ENCODE data around the gene CHST11.

The CHST11 gene

DNA sequence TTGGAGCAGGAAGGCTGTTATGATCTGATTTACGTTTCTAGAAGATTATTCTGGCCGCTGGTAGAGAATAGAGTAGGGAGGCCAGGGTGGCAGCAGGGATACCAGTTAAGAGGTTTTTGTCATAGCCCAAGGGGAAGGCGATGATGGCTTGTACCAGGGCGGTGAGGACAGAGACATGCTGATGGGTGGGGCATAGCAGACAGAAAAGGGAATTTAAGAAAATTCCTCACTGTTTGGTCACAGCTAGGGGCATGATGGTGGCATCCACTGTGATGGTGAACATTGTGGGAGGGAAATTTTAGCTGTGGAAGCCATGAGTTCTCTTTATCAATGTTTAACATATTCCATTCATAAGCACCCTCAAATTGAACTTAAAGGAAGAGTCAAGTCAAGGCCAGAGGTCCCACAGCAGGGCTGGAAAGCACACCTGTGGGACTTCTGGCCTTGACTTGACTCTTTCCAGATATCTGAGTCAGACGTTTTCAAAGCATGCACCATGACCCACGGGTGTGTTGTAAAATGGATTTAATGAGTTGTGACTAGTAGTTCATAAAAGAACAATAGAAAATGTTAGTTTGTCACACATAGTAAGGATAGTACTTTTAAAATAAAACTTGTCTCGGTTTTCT lies 134.6 kb downstream of the CHST11 start:
- no peak for DNase-seq

DNA sequence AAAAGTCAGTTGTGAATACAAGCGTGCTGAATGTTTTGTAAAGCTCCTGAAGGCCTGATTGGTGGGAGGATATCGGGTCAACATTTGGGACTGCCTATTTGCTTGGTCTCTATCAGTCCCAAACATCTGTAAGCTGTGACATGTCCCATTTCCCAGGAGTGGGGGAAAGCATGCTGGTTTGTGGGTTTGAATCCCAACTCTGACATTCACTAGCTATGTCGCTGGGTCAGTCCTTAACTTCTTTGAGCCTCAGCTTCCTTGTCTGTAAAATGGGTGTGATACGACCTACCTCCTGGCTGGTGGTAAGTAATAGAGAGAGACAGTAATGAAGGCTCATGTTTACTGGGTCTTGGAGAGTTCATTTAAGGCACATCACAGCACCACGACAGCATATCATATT lies 136.7 kb downstream of the CHST11 start:
- DNase-seq: no peak

DNA sequence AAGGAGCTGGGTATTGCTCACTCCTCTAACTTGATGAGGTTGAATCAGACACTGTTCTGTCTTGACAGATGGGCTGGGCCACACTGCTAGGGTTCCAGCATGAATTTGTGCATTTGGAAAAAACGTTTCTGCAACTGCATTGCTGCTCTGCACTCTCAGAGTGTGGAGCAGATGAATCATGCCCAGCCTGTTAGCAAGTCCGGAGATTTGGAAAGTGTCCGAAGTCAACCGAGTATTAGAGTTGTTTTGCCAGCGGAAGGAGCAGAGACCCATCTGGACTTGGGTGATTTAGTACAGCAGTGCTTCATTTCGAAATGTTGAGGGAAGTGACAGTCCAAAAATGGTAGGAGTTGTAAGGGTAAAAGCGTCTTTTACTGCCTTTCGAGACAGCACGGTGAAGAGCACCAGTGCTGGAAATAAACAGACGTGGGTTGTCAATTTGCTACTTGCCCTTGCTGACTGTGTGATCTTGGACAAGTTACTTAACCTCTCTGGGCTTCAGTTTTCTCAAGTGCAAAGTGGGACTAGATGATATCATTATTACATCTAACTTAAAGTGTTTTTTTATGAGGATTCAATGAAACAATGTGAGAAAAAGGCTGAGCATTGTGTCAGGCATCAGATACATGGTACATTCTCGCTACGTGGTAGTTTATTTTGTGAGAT lies 139.5 kb downstream of the CHST11 start:
- DNase-seq: no peak

DNA sequence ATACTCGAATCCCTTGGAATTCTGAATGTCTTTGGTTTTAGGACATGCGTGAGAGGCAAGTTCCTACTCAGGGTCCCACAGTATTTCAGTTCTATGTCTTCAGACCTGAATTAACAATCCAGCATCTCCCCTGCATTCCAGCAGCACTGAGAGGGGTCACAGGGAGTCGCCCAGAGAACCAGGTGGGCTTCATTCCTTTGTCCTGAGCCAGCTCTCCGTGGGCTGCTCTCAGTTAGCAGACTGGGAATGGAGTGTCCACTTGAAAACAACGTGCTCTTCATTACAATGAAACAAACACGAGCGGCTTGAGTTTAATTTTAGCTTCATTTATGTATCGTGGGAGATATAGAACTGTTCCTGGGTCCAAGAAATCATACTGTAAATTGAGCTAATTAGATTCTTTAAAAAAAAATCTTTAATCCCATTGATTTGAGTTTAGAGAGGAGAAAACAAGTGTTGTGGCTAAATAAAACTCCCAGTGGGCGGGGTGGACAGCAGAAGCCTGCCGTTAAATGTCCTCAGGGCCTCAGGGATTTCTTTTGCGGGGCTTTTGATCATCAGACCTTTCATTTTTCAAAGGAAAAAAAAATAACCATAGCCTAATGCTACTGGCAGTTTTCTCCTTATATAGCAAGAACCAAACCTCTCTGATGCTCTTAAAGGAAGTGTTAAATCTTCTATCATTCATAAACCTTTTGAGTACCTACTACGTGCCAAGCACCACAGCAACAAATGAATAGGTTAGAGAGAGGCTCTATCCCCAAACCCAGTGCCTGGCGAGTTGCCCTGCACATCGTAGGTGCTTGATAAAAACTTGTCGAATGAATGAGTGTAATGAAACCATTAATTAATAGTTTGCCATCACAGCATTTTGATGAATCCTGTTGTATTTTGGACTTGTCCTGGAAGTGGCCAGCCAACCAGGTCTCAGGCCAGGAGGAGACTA lies 140.4 kb downstream of the CHST11 start:
- DNase-seq: no peak

DNA sequence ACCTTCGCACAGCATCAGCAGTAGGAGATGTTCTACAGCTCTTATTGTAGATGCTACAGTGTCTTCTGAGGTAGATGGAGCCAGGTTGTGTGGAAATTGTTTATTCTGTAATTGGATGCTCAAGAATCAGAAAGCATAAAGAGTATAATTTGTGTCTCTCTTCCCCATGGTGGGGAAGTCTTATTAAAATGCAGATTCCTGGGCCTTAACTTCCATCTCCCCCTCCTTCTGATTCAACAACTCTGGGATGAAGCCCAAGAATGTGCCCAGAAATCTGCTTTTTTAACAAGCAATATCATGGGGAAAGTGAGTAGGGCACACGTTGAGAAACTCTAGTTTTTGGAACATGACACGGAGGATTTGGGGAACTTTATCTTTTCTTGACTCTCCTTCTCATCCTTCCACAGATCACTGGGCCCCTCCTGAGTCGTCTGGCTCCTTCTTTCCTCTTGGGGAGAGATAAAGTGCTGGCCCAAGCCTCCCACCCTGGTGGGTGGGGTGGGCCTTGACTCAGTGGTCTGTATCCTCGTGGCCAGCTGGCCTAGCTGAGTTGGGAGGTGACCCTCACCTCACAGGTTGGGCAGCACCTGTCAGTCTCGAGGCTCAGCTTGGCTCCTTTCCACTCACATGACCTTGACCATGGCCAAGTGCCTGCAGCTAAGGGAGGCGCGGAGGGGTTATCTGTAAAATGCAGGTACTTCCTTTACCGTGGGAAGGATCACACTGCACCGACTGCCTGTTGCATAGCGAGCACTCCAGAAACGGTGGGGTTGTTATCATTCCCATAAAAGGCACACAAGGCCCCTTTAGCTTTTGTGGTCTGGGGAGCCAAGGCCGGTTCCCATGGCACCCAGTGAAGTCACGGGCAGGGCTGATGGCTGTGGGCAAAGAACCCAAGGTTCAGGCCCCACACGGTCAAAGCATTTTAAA lies 141.9 kb downstream of the CHST11 start:
- no peak for DNase-seq

DNA sequence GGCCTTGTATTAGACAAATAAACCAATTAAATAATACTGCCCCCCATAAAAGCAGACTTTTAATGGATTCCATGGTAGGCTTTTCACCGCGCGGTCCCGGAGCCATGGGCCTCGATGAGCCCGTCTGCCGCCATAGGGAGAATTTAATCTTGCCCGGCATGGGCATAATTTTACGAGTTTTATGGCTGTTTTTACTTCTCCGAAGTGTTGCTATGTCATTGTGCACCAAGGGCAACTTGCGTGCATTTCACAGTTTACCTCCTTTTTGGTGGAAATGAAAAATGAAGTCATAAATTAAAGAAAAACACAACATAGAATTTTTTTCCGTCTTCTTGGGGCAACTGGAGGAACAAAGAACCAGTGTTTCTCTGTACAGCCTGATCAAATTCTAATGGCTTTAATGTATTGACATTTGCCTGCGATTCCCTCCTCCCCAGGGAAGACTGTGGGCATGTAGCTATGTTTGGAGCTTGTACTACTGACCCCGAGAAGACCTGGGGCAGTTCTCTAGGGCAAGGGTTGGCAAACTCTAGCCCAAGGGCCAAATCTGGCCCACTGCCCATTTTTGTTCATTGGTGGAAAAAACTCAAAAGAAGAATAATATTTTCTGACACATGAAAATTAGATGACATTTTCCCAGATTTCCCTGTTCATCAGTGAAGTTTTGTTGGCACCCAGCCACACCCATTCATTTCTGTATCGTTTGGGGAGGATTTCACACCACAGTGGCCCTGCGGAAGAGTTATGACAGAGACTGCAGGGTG lies 142.7 kb downstream of the CHST11 start:
- no peak for DNase-seq

DNA sequence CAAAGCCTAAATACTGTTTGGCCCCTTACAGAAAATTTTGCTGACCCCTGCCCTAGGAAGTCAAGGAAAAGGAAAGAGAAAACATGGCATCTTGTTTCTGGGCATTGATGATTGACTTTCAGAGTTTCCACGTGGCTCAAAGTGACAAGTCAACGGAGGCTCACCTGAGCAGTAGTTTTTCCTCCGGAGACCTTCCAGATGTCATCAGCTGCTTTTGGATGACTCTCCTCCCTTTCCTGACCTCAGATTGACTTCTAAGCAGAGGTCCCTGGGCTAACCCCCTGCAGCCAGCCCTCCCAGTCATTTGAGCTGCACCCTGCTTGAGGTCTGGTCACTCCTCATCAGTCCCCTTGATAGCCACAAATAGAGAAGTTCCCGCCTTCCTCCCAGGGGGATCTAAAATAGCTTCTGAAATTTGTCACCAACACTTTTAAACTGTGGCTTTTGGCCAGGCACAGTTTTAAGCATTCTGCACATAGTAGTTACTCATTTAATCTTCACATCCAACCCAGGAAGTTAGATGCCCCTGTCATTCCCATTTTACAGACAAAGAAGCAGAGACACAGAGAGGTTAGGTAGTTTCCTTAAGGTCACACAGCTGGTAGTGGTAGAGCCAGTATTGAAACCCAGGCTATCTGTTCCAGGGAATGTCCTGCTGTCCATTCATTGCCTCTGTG lies 143.4 kb downstream of the CHST11 start:
- no peak for DNase-seq

DNA sequence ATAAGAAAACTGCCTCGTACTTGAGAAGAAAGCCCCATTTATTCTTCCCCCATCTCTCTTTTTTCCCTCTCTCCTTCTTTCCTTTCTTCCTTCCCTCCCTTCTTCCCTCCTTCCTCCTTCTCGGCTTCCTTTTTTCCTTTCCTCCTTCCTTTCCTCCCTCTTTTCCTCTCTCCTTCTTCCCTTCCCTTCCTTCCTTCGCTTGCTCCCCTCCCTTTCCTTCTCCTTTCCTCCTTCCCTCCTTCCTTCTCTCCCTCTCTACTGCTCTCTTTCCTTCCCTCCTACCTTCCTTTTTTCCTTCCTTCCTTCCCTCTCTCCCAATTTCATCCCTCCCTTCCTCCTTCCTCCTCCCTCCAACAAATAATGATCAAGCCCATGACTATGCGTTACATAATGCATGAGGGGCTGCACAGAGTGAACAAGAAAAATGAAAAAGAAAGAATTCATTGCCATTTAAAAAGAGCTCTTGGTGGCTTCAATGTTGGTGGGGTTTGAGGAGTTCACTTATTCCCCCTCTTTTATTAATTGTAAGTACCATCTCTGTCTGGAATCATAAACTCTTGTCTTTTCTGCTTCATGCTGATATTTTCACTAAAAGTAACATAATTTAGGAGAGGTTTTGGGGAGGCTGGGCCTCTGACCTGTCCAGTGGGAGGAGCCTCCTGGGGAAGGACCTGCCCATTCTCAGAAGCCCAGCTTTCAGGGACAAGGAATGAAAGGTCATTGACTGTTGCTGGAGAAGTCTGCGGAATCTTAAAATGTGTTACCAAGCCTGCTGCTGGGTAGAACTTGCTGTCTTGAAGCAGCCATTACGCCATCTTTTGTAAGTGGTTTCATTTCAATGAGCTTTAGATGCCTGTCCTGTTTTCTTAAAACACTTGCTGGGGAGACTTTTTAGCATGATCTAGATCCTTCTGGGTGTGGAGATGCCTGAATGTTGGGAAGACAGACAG lies 144.3 kb downstream of the CHST11 start:
- DNase-seq: no peak

DNA sequence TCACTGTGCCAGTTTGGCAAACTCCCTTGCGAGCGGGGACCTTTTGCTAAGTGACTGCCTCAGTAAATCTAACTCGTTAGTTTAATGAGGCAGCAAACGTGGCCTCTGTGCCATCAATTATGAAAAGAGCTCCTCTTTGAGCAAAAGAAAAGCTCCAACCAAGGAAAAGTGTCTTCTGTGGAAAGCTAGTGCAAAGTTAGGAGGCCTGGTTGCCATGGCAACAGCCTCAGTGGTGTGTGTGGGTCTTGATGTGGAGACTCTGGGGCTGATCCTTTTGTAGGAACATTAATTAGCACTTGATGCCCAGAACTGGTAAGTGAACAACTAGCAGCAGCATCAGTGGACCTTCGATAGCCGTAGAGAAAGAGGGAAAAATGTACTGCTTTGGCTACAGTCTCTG lies 145.7 kb downstream of the CHST11 start:
- DNase-seq: no peak

DNA sequence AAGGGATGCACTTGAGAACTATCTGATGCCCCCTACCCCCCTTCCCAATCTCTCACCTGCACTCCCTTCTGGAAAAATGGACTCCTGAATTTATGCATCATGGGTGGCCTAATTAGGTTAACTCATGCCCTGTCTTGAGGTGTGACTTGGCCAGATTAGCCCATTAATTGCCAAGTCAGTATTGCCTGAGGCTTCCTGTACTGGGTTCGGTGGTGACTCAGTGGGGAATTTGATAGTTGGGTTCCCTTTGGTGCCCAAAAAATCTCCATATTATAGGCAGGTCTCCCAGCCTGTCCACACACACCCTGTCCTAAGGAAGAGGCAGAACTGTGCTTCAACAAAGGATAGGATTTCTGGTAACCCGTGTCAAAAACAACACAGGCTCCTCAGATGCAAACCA lies 146.1 kb downstream of the CHST11 start:
- DNase-seq: no peak

DNA sequence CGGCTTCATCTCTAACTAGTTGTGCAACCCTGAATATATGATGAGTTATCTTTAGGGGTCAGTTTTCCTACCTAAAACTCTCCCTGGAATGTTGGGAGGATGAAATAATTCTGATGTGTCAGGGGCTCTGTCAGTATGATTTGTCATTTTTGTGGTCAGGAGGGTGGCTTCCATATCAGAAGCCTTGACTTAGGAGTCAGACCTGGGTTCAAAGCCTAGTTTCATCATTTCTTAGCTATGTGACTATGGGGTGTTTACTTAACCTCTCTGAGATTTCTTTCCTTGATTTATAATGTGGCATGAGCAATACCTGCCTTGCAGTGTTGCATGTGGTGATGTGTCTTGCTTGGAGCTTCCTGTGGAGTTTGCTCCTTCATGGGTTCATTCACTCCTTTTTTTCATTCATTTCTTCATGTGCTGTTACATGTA lies 146.8 kb downstream of the CHST11 start:
- DNase-seq: no peak

DNA sequence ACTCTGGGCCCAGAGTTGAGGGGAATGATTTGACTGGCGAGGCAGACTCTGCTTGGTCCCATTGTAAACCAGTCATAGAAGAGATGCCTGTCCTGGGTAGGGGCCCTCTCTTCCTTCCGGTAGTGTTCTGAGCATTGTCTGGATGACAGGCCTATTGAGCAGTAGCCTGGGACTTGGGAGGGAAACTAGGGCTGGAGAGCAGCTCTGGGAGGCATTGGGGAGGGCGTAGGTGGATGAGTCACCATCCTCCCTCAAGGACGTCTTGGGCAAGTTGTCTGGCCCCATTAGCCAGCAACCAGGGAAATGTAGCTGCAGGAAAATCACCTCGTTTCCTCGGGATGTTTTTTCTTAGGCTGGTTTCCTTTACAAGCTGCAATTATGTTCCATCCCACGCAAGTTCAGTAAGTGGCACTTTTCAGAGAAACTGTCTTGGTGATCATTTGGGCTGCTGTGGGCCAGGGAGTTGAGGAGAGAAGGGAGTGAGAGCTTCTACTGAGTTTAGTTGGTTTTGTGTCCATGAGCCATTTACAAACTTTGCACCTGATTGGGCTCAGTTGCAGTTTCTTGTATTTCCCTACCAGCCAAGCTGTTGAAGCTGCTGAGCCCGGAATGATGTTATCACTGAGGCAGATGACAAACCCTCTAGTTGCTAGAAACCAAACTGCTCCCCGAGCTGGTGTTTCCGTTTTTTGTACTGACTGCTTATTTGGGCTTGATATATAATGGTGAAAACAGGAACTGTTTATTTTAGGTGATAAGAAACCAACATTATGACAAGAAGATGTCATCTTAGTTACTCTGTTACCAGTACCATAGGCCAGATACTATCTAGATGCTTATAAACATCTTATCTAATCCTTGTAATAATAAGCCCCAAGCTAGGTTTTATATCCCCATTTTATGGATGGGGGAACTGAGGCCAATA lies 147.6 kb downstream of the CHST11 start:
- DNase-seq: no peak

DNA sequence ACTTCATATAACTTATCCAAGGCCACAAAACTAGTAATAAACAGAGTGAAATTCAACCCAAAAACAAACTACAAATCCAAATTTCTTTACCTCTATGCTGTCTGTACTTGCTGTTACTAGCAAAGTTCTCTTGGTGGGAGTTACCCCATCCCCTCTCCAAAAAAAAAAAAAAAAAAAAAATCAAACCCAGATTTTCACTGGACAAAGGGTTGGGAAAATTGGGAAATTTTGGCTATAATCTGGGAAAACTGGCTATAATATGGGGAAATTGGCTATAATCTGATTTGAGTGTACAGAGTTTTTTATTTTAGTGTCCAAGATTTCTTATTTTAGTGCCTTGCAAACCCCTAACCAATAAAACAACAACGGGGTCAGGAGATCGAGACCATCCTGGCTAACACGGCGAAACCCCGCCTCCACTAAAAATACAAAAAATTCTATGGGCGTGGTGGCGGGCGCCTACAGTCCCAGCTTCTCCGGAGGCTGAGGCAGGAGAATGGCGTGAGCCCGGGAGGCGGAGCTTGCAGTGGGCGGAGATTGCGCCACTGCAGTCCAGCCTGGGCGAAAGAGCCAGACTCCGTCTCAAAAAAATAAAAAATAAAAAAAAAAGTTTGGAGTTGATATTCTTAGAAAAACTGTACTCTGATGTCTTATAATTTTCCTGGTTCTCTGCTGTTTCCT lies 148.4 kb downstream of the CHST11 start:
- no peak for DNase-seq

DNA sequence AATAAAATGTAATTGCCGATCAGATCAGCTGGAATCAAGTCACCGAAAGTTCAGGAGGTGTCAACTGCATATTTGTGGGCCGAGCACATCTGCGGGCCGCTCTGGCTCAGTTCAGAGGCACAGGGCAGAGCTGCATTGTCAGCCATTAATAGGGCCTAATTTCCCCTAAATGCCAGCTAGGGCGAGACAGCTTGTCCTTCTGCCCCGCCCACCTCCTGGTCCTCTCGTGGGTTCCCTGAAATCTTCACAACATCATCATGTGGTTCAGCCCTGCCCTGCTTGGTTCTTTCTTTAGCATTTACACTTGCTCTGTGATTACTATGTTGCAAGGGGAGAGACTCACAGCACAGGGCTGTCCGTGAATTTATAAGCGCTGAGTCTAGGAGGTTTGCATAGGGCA lies 148.9 kb downstream of the CHST11 start:
- no peak for DNase-seq

DNA sequence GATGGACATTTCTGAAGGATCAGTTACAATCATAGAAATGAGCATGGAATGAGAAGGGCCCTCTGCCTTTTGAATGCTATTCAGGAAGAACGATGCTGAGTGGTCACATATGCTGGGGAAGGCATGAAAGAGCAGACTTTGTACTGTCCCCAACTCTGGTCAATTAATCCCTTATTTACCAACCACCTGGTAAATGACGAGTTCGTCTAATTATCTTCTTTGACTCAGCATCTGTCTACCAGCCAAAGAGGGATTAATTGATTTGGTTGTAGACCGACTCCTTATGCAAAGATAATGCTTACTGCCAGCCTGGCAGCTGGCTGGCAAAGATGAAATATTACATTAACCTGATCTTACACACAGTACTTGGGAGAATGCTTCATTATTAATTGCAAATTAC lies 152.2 kb downstream of the CHST11 start:
- DNase-seq: no peak

DNA sequence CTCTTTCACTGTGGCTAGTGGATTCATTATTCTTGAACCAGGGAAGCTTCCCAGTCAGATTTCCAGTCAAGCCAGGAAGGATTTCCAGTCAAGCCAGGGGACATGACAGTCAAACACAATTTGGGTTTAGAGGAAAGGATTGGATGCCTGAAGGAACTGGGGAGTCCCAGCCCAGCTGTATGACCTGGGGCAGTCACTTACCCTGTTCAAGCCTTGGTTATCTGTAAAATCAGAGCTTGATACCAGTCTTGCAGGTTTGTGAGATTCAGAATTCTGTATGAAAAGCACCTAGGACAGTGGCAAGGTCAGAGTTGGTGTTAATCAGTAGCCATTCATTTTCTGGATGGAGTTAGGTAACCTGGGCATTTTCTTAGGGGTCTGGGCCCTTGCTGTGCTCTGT lies 152.7 kb downstream of the CHST11 start:
- DNase-seq: no peak

DNA sequence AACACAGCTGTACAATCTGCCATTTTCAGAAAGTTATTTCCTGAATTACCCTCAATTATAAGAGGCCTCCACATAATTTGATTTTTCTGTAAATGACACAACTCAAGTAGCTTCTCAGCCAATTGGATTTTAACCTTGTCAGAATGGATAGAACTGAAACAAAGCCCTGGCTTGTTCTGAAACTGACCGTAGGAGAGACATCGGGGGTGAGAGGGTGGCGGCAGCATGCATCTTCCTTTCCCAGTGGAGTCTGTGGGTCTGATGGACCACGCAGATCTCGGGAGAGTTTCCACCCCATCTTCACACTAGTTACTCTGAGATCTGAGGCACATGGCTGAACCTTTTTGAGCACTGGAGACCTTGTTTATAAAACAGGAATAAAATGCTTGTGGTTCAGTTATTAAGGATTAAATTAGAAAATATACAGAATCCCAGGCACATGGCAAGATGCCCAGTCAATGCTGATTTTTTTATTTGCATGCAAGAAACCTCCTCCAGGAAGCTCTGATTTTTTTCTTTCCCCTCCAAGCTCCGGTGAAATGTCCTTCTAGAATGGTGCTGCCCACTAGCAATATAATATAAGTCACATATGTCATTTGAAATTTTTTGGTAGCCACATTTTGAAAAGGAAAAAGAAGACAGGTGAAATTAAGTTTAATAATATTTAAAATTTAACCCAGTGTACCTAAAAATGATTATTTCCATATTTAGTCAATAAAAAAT lies 153.9 kb downstream of the CHST11 start:
- no peak for DNase-seq

DNA sequence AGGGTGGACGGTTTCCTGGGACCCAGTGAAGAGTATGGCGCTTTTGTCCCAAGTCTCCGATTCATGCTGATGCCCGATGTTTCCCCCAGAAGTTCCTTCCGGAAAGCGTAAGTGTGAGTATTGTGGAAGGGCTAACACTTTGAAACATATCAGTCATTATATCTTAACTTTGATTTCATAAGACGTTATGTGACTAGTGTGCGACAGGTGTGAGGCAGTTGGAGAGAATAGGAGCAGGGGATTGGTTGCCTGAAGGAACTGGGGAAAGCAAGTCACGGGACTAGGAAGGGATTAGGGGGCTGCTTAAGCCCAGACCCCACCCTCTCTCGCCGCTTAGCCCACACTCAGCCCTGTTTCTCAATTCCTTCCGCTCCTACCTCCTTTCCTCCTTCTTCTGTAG lies 154.9 kb downstream of the CHST11 start:
- no peak for DNase-seq
